HG02870 (cell line): ENCODE measurements around the gene SLC1A1.

Source experiments
- ATAC-seq: cut with Tn5 transposase; IDR thresholded peaks from one replicate; pipeline ENCODE4 v1.9.1; 2021; ENCODE audit warnings: mild to moderate bottlenecking, moderate library complexity; ENCODE audit not compliant: unreplicated experiment

SLC1A1 gene

DNA sequence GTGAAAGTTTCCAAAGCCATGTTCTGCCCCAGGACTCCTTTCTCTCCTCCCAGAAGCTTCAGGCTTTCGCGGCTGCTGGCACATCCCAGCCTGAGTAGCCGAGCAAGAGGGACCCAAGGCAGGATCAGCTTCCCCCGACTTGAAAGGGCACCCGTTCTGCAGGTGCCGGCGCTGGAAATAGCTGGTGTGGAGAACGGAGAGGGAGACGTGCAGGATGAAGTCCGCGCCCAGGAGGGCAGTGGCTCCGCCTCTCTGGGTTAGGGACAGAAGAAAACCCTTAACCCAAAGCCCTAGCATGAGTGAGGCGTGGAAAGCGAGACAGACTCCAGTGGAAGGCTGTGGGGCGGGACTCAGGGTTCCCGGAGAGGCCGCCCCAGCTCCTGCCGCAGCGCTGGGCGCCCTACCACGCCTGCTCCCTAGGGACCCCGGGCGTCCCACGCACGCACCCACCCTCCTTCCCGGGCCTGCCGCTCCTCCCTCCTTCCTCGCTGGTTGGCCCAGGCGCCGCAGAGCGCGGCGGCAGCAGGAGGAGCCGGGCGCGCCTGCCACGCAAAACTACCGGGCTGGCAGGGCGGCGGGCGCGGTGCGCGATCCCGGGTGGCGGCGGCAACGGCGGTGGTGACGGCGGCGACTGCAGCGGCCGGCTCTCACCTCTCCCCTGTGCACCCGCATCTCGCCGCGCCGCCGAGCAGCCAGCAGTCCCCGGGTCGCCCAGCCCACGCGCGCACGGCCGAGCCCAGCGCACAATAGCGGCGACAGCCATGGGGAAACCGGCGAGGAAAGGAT is at the start of gene SLC1A1:
SLC1A1 (plus strand) TSS at position 550 of the 786 bp plus-strand sequence; CDS start at position 762, 212 bp downstream.
- peak; percentile 63 for ATAC-seq

- ATAC-seq: no peak
Observed at GRCh38 chr9:4442806-4443205, 47.5 kb upstream of the SLC1A1 start.

DNA sequence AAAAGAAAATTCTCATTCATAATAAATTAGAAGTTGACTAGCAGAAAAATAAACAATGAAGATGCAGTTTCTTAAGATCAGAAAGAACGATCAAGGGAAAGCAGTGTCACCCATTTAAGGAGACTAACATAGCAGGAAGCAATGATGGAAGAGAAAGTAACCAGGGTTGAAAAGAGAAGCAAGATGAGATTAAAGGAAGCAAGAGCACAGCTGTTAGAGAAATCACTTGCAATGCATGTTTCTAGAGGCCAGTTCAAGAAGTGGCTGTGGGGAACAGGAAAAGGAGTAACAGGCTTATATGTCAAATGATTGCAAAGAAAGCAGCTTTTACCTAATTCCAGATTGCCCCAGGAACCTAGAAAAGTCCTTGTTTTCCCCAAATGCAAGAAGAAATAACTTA is 46.8 kb upstream of the SLC1A1 start:
- ATAC-seq: no peak

DNA sequence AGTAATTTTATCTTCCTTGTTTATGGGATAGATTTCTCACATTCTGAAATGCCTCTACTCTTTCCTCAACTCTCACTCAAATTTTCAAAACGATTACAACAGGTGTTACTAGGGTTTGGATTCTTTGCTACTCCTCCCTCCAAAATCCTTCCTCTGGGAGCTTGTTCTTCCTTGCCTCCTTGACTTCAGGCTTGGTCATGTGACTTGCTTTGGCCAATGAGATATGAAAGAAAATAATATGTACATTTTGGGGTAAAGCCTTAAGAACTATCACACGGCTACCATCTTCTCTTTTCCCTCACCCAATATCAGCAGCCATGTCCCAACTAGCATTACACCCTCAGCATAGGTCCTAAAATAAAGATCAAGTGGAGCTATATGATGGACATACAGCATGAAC is 28.8 kb upstream of the SLC1A1 start:
- ATAC-seq: no peak

- no peak for ATAC-seq
Observed at GRCh38 chr9:4463824-4464223, 26.4 kb upstream of the SLC1A1 start.

DNA sequence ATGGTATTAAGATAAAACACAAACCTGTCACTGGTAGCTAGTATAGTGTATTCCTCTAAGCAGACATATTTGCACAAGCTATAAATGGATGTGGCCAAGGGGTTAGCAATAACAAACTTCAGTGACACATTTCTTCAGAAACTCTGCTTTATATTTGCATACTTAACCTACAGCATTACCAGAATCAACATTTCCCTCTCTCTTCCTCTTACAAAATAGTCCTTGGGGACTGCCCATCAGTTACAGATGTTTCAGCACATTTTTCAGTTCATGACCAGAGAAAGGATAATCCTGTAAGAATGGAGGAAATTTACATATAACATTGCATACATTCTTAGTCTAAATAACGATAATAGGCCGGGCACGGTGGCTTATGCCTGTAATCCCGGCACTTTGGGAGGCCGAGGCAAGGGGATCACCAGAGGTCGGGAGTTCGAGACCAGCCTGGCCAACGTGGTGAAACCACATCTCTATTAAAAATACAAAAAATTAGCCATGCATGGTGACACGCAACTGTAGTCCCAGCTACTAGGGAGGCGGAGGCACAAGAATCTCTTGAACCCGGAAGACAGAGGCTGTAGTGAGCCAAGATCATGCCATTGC is 25.3 kb upstream of the SLC1A1 start:
- ATAC-seq: peak; percentile 94

GRCh38 chr9:4465910-4466309 is 24.4 kb upstream of the SLC1A1 start:
- ATAC-seq: no peak

DNA sequence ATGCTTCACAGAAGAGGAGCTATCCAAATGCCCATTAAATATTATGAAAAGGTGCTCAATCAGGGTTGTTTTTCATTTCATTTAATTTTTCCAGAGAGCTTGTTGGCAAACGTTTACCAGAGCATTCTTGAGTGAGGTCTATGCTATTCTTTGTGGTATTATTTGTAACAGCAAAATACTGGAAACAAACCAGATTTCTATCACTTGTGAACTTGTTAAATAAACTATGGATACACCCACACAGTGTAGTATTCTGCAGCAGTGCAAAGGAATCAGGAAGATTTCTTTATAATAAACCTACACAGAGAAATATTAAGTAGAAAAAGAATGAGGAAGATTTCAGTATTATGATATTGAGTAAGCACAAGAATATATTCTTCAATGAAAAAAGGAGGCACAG is 15.0 kb upstream of the SLC1A1 start:
- no peak for ATAC-seq

DNA sequence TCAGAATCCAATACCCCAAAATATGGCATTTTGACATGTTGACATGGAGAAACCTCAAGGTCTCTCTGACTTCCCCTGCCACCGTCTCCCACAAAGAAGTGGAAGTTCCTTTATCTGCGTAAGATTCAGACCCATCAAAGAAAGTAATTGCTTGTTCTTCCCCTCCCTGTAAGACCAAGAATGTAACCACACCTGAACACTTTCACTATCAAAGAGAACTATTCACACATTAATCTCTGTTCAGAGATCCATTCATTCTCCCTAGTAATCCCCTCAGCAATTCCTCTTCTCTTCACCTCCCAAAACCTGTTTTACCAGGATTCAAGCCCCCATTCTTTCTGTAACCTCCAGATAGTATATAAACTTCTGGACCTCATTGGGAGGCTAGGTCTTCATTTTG is 4.1 kb upstream of the SLC1A1 start:
- peak; percentile 30 for ATAC-seq

GRCh38 chr9:4489562-4489918 is 728 bp upstream of the SLC1A1 start:
- no peak for ATAC-seq

DNA sequence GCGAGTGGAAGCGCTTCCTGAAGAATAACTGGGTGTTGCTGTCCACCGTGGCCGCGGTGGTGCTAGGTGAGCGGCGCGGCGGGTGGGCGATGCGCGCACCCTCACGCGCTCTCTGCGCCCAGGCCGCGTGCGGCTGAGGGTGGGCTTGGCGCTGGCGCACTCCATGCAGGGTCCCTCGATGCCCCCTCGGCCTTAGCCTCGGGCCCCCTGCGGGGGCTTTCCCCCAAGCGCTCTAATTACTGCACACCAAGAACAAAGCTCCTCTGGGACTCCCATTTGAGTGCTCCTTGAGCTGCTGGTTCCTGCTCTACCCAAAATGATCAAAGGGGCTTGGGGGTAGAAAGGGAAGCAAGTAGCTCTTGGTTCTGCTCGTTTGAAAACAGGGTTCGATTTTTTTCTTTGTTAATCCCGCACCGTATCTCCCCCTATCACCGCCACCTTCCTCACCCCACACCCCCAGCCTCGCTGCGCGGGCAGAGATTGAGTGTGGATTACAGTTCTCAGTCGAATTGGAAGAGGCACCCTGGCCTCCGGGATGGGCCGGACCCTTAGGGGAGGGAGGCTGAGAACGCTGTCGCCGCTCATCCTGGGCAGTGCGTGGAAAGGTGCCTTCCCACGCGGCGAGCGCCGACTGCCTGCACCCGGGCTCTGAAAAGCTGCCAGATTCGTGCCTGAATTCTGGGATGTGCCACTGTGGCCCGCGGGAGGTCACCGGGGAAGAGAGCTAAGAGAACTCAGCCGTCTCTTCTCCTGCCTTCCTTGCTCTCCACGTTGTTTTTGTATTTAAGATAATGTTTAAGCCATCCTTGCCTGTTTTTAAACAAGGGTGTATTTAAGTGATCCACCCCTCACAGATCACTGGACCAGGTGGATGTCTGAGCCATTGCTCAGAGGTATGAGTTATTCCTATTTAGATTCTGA is 697 bp downstream of the SLC1A1 start:
- ATAC-seq: peak; percentile 16

- ATAC-seq: no peak
Observed at GRCh38 chr9:4491626-4491975, 1.3 kb downstream of the SLC1A1 start.

- ATAC-seq: no peak
Observed at GRCh38 chr9:4494332-4494731, 4.1 kb downstream of the SLC1A1 start.

GRCh38 chr9:4494806-4495205 is 4.5 kb downstream of the SLC1A1 start:
- no peak for ATAC-seq

GRCh38 chr9:4495537-4495936 is 5.3 kb downstream of the SLC1A1 start:
- no peak for ATAC-seq

DNA sequence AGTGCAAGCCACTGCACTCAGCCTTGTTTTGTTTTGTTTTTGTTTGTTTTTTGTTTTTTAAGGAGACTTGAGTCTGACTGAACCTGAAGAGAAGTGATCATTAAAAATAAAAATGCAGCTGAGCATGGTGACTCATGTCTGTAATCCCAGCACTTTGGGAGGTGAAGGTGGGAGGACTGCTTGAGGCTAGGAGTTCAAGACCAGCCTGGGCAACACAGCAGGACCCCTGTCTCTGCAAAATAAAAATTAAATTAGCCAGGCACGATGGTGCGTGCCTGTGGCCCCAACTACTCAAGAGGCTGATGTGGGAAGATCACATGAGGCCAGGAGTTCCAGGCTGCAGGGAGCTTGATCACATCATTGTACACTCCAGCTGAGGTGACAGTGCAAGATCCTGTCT is 6.2 kb downstream of the SLC1A1 start:
- ATAC-seq: no peak

GRCh38 chr9:4497395-4497794 is 7.1 kb downstream of the SLC1A1 start:
- ATAC-seq: no peak

- no peak for ATAC-seq
Observed at GRCh38 chr9:4497855-4498254, 7.6 kb downstream of the SLC1A1 start.

DNA sequence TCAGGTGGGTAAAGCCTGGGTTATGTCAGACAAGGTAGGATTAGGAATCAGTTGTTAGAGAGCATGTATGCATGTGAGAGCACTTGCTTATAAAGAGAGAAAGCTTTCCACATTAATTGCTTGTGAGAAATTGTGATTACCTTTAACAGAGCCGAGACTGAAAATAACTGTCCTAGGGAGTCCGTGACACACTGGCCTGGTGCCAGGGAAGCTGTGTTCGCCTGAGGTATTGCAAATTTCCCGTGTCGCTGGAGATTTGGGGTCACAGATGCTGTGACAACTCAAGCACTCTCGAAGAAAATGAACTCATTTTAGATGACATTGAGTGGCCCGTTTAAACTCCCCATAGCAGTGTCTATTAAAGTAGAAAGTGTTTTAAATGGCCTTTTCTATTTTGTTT is 9.6 kb downstream of the SLC1A1 start:
- ATAC-seq: no peak

- ATAC-seq: no peak
Observed at GRCh38 chr9:4501147-4501507, 10.9 kb downstream of the SLC1A1 start.

DNA sequence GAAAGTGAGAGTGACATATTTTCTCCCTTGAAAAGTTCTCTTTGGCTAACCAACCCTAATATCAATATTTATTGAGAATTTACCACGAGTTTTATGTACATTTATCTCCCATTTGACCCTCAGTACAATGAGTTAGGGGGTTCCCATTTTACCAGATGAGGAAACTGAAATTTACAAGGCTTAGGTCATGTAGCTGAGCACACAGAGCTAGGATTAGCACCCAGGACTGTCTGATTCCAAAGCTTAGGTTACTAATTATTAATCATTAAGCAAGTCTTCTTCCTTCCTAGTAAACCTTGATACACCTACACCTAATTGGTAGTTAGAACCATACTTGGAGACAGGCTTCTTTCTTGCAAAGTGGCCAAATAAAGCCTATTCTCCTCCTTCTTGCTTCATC is 12.2 kb downstream of the SLC1A1 start:
- ATAC-seq: no peak

- no peak for ATAC-seq
Observed at GRCh38 chr9:4503103-4503502, 12.8 kb downstream of the SLC1A1 start.
